Body of pancreas (tissue), 4 donors: Measurements from ENCODE around the gene ZNF513. TPM values are rescaled to one million over a fixed set of nuclear protein-coding genes. Genes with fewer than 3 reads are reported as not detected.

ENCODE experiments used
- ATAC-seq: fragments of 150-250 bp; one replicate; pipeline ENCODE4 v1.9.1; 2016
- DNase-seq, 4 donors: peaks; one replicate each; pipeline ENCODE4 v3.0.0-alpha.2; 2019
- H3K27ac ChIP-seq, 4 donors: fragments of 200-600 bp; sonication (generic); 1 replicate in 3 of 4; 2 replicates in 1 of 4; pipeline versions ENCODE4 v1.5.1 to v1.6.1; 2016 to 2019; ENCODE audit warnings: mild to moderate bottlenecking in 1 of 4, mixed read lengths in 1 of 4, moderate library complexity in 1 of 4
- H3K27me3 ChIP-seq, 2 donors: fragments of 200-600 bp; sonication (generic); one replicate each; pipeline ENCODE4 v1.6.0; 2016; ENCODE audit warnings: mild to moderate bottlenecking in 1 of 2
- H3K36me3 ChIP-seq, 2 donors: fragments of 200-600 bp; sonication (generic); replicated peaks in 1 of 2; 2 replicates each; pipeline ENCODE4 v1.5.1; 2016; ENCODE audit warnings: low read depth in 2 of 2; ENCODE audit not compliant: insufficient read depth in 1 of 2
- H3K4me1 ChIP-seq: fragments of 200-600 bp; sonication (generic); one replicate; pipeline ENCODE4 v1.6.0; 2016
- H3K4me3 ChIP-seq, 2 donors: fragments of 200-600 bp; sonication (generic); 1 replicate in 1 of 2; 2 replicates in 1 of 2; pipeline ENCODE4 v1.5.1; 2016 to 2019
- H3K9me3 ChIP-seq, 3 donors: fragments of 200-600 bp; sonication (generic); 1 replicate in 2 of 3; 2 replicates in 1 of 3; pipeline ENCODE4 v1.5.1; 2016
- POLR2A ChIP-seq, 3 donors: fragments of 450-650 bp; IDR thresholded peaks; one replicate each; pipeline ENCODE4 v1.6.1; 2016; ENCODE audit warnings: antibody characterized with exemption in 3 of 3, mild to moderate bottlenecking in 2 of 3
- WGBS, 2 donors: methylation state at CpG; one replicate each; pipeline ENCODE4 v1.1.5; 2017; 5-methylcytosine and 5-hydroxymethylcytosine counted together
- intact Hi-C: fragments of 100-400 bp; cut with DNase I; formaldehyde crosslinking; loops from one replicate; pipeline ENCODE4 v1.15.1; 2023
- total RNA-seq, 2 donors: library from RNA; depleted of rRNA; stranded (reverse); fragments of >200 nt; gene quantifications; one replicate each; pipeline ENCODE4 v1.1.0, GENCODE V29; 2016
- TF ChIP-seq, protein P1 (sequence below), 7 experiments: fragments of 450-650 bp in 4 of 7; fragments of 200-600 bp in 3 of 7; sonication (generic) in 3 of 7; IDR thresholded peaks; one replicate each; pipeline ENCODE4 v1.5.1; 2016 to 2019; ENCODE audit warnings: antibody characterized with exemption in 7 of 7

ZNF513 gene
- total RNA-seq, 2 donors from 2014 or later: 11.7 to 22.1 TPM

DNA sequence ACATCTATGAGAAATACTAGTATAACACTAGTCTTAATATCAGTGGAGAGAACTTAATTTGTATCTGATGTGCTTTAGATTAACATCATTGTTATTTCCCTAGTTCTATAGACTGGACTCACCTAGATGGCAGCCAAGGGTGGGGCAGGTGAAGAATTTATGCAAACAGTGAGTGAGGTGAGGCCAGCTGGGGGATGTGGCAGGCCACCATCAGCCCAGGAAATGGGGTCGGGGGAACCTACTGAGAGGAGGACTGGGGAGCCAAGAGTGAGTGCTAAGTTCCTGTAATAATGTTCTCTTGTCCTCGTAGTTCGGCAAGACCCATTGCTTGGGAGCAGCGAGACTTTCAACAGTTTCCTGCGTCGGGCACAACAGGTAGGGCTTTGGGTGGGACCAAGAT, 7.6 kb downstream of the ZNF513 start:
- ATAC-seq (no peak), DNase-seq (no peak)
- TF ChIP-seq, protein P1, sequence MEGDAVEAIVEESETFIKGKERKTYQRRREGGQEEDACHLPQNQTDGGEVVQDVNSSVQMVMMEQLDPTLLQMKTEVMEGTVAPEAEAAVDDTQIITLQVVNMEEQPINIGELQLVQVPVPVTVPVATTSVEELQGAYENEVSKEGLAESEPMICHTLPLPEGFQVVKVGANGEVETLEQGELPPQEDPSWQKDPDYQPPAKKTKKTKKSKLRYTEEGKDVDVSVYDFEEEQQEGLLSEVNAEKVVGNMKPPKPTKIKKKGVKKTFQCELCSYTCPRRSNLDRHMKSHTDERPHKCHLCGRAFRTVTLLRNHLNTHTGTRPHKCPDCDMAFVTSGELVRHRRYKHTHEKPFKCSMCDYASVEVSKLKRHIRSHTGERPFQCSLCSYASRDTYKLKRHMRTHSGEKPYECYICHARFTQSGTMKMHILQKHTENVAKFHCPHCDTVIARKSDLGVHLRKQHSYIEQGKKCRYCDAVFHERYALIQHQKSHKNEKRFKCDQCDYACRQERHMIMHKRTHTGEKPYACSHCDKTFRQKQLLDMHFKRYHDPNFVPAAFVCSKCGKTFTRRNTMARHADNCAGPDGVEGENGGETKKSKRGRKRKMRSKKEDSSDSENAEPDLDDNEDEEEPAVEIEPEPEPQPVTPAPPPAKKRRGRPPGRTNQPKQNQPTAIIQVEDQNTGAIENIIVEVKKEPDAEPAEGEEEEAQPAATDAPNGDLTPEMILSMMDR (IDR thresholded peaks at IDR 0.05): no peak
- no peak for TF ChIP-seq POLR2A (IDR thresholded peaks at IDR 0.05)
- no peak overlapping the region for H3K27ac ChIP-seq
- intact Hi-C loops: no loop called here
- H3K9me3 ChIP-seq: no peaks in the 10 kb centered on the region
- WGBS, 2 donors: 89 to 91% methylated on average over 6 of the region's 6 CpGs
- no peaks in the 10 kb centered on the region for H3K27me3 ChIP-seq
- no peak overlapping the region for H3K4me3 ChIP-seq
- peaks cover 17 to 32% of the 10 kb centered on the region in 2 donors for H3K36me3 ChIP-seq
- peaks cover 27% of the 10 kb centered on the region for H3K4me1 ChIP-seq

DNA sequence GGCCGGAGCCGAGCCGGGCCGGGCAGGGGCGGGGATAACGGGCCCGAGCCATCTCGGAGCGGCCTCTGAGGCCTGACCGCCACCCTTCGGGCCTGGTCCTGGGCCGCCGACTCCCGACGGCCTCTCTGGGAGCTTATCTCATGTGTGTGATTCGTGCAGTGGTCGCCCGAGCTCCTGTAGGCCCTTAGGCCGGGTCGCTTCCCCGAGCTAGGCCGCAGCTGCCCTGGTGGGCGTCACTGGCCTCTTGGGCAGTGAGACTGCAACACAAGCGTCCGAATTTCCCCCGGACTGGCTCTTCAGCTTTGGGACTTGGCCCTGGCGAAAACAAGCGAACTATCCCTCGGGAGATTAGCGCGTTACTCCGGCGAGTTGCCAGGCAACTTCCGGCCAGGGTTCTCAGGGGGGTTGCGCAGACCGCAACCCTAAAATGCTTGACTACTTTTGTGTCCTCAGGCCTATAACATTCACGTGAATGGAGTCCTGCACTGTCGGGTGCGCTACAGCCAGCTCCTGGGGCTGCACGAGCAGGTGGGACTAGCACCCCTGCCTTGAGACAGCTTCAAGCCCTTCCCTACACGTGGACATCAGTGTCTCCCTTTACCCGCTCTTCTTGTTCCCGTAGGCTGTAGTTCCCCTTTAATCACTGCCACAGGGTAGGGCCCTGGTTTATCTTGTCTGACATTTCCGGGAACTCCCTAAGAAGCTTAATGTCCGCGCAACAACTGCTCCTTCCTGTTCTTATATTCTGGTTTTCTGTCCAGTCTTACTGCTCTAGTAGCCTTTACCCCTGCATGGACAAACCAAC, 9.5 kb downstream of the ZNF513 start:
- H3K27ac ChIP-seq: peak overlapping the region; percentile 69 to 94 (median 92)
- no peaks in the 10 kb centered on the region for H3K9me3 ChIP-seq
- H3K4me1 ChIP-seq: peaks cover 27% of the 10 kb centered on the region
- 1% methylated on average over 9 to 46 of the region's 46 CpGs for WGBS, 2 donors
- ATAC-seq (peak; percentile 25), DNase-seq (peak in 1 of 4 donors; percentile 38)
- peak overlapping the region; percentile 52 to 97 for H3K4me3 ChIP-seq
- no peak for TF ChIP-seq POLR2A (IDR thresholded peaks at IDR 0.05)
- TF ChIP-seq, protein P1 (IDR thresholded peaks at IDR 0.05): no peak
- H3K36me3 ChIP-seq: peaks cover 13 to 34% of the 10 kb centered on the region in 2 donors
- no peaks in the 10 kb centered on the region for H3K27me3 ChIP-seq
- intact Hi-C loops: no loop called here

DNA sequence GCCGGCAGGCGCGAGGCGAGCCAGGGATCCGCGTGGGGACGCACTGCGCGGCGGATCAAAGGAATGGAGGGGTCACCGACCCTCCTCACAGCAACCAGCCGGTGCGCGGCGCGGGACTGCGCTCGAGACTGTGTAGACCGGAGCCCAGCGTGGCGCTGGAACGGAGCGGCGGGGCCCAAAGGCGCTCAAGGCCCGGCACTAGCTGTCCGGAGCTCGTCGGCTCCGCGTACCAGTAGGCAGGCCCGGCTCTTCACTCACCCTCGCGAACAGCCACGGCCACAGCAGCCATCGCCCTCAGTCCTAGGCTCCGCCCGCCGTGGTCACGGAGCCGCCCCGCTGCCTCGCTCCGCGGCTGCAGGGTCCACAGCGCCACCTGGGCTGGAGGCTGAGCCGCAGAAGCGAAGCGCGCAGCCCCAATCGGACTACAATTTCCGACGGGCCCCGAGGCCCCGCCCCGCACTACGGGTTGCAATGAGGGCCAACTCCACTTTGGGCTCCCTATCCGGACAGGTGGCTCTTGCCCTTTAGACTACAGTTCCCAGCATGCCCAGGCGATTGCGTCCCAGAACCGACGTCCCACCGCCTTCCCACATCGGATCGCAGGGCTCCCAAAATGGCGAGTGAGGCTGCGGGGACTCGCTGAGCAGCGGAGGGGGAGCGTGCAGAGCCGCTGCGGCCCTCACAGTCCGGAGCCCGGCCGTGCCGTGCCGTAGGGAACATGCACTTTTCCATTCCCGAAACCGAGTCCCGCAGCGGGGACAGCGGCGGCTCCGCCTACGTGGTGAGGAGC, 10.3 kb downstream of the ZNF513 start, which contains the start of the genes EIF2B4 and SNX17:
TSS of gene EIF2B4 (minus strand) at position 313 of the 790 bp plus-strand sequence. CDS start at position 289, 24 bp downstream.
TSS of gene SNX17 (plus strand) at position 591 of the 790 bp plus-strand sequence. CDS start at position 719, 128 bp downstream.
- ATAC-seq: peak; percentile 97
- H3K4me3 ChIP-seq: peak within 1 kb of the TSS; percentile 94 to 97
- peaks cover 27% of the 10 kb centered on the region for H3K4me1 ChIP-seq
- intact Hi-C loops: no loop called here
- TF ChIP-seq POLR2A (IDR thresholded peaks at IDR 0.05): peak; percentile 78 to 92 (median 90)
- TF ChIP-seq, protein P1 (IDR thresholded peaks at IDR 0.05): peak; percentile 54 to 96 (median 86)
- WGBS, 2 donors: 0% methylated on average over 84 of the region's 85 CpGs; no CpG with 5 or more reads in 1 of the 2 donors
- H3K27ac ChIP-seq: peak within 1 kb of the TSS; percentile 90 to 94 (median 92)
- no peaks in the 10 kb centered on the region for H3K9me3 ChIP-seq
- peak; percentile 99 to 100 (median 99) for DNase-seq
- H3K27me3 ChIP-seq: no peaks in the 10 kb centered on the region
- peaks cover 5 to 34% of the 10 kb centered on the region in 2 donors for H3K36me3 ChIP-seq

DNA sequence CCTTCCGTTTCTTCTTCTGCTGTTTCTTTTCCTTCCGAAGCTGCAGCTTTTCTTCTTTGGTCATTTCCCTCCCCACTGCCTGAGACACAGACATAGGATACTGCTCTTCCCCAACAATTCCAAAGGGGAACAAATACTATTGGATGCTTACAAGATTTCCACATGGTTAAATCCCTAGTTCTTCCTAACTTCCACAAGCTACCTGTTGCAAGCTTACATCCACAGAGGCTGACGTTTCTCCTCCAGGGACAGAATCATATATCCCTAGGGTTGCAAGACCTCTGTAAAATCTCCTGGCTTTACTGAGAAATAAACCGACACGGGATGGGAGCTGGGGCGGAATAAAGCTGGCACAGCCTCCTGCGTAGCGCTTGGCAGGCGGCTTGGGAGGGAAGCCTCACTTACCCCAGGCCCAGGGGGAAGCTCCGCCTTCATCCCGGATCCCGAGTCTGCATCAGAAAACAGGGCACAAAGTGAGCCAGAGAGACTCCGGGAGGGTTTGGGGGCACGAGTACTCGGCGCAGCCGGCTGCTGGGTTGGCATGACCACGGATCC, 11.0 kb downstream of the ZNF513 start:
- Histone ChIP-seq H3K36me3 (peaks cover 0 to 31% of the 10 kb centered on the region in 2 donors), H3K27me3 (no peaks in the 10 kb centered on the region), H3K4me3 (peak overlapping the region; percentile 70 to 94), H3K27ac (peak overlapping the region; percentile 90 to 94 (median 92)), H3K9me3 (no peaks in the 10 kb centered on the region), H3K4me1 (peaks cover 27% of the 10 kb centered on the region)
- intact Hi-C loops: no loop called here
- DNase-seq (peak in 3 of 4 donors; percentile 61 to 64 (median 63)), ATAC-seq (peak; percentile 19)
- WGBS, 2 donors: 1 to 2% methylated on average over 10 to 18 of the region's 18 CpGs
- TF ChIP-seq POLR2A (IDR thresholded peaks at IDR 0.05): no peak
- TF ChIP-seq, protein P1 (IDR thresholded peaks at IDR 0.05): no peak
